ENCODE measurements around the gene CFD.

The CFD gene

GRCh38 chr19:892243-892893 is 32.9 kb downstream of the CFD start:
- no peak for DNase-seq

GRCh38 chr19:892894-893689 is 33.6 kb downstream of the CFD start, which contains the start of the genes MED16 and RNU6-9:
MED16 (minus strand) TSS chr19:893187; CDS start chr19:891131, 2,056 bp downstream.
RNU6-9 (plus strand) TSS chr19:893484.
- DNase-seq: peak; percentile 90

GRCh38 chr19:896434-896833 is 37.0 kb downstream of the CFD start:
- no peak for DNase-seq

GRCh38 chr19:896999-897398 is 37.5 kb downstream of the CFD start:
- DNase-seq: no peak

- no peak for DNase-seq
These were observed 38.1 kb downstream of the CFD start for GRCh38 chr19:897442-898039.

GRCh38 chr19:898663-899062 is 39.2 kb downstream of the CFD start:
- DNase-seq: no peak

GRCh38 chr19:899336-900042 is 40.0 kb downstream of the CFD start:
- DNase-seq: no peak

GRCh38 chr19:900043-900301 is 40.5 kb downstream of the CFD start:
- DNase-seq: no peak

GRCh38 chr19:900302-901111 is 41.0 kb downstream of the CFD start:
- DNase-seq: peak; percentile 21

- no peak for DNase-seq
These were observed 42.0 kb downstream of the CFD start for GRCh38 chr19:901216-902092.

GRCh38 chr19:902093-902370 is 42.6 kb downstream of the CFD start:
- no peak for DNase-seq

- DNase-seq: no peak
These were observed 43.2 kb downstream of the CFD start for GRCh38 chr19:902446-903226.

GRCh38 chr19:903266-903797 is 43.9 kb downstream of the CFD start:
- no peak for DNase-seq

GRCh38 chr19:904545-904944 is 45.1 kb downstream of the CFD start:
- DNase-seq: no peak

GRCh38 chr19:906480-906879 is 47.0 kb downstream of the CFD start:
- DNase-seq: no peak

- DNase-seq: no peak
These were observed 47.9 kb downstream of the CFD start for GRCh38 chr19:907183-907853.

- no peak for DNase-seq
These were observed 52.0 kb downstream of the CFD start for GRCh38 chr19:911197-912033.

- DNase-seq: no peak
These were observed 53.0 kb downstream of the CFD start for GRCh38 chr19:912181-913079.

Data from NCI-H2029 (cell line).